Neural crest cell (in vitro differentiated cells): Measurements from ENCODE around the gene RANGAP1. TPM values are rescaled to one million over a fixed set of nuclear protein-coding genes. Genes with fewer than 3 reads are reported as not detected.

Experiments used
- DNase-seq: peaks from one replicate; pipeline ENCODE4 v3.0.0; 2021; ENCODE audit warnings: low read depth, mixed read lengths, low spot score
- H3K27ac Mint-ChIP-seq: one replicate; pipeline ENCODE4 v1.8.0; 2021; ENCODE audit warnings: mild to moderate bottlenecking, mixed read lengths; ENCODE audit not compliant: unreplicated experiment
- H3K27me3 Mint-ChIP-seq: 2 replicates; pipeline ENCODE4 v1.8.0; 2021; ENCODE audit warnings: low read depth, mild to moderate bottlenecking, mixed read lengths
- H3K36me3 Mint-ChIP-seq: 2 replicates; pipeline ENCODE4 v1.8.0; 2021; ENCODE audit warnings: low read depth, mild to moderate bottlenecking, mixed read lengths
- H3K4me1 Mint-ChIP-seq: 2 replicates; pipeline ENCODE4 v1.8.0; 2021; ENCODE audit warnings: mixed read lengths
- H3K4me3 Mint-ChIP-seq: one replicate; pipeline ENCODE4 v1.8.0; 2021; ENCODE audit warnings: mild to moderate bottlenecking, mixed read lengths
- H3K9me3 Mint-ChIP-seq: 2 replicates; pipeline ENCODE4 v1.8.0; 2021; ENCODE audit warnings: mixed read lengths
- total RNA-seq: library from RNA; stranded (reverse); gene quantifications from 2 replicates; pipeline ENCODE4 v1.2.1, GENCODE V29; 2021
- TF ChIP-seq, protein P1 (sequence below): fragments of 200-600 bp; sonication (generic); conservative IDR thresholded peaks from 2 replicates; pipeline ENCODE4 v1.5.0; 2021; ENCODE audit warnings: antibody characterized with exemption, mild to moderate bottlenecking

Gene RANGAP1
- total RNA-seq, 1 donor from 2014 or later, result 121 TPM

DNA sequence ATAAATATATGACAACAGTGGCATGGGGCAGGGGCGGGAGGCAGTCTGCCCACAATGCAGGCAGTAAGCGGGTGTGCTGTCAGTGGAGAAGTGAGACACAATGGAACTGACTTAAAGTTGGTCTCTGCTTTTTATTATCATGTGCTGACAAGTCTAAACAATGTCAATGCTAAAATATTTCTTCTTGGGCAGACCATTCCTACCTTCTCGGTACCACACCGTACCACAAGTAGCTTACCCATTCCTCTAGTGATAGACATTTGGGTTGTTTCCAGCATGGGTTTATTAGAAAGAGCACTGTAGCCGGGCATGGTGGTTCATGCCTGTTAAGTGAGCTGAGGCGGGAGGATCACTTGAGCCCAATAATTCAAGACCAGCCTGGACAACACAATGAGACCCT, 42.6 kb downstream of the RANGAP1 start:
- Mint-ChIP-seq H3K27ac (no peak overlapping the region), H3K27me3 (no peaks in the 10 kb centered on the region), H3K36me3 (peaks cover 4% of the 10 kb centered on the region), H3K9me3 (no peaks in the 10 kb centered on the region), H3K4me1 (peaks cover 9% of the 10 kb centered on the region), H3K4me3 (no peak overlapping the region)
- DNase-seq, result no peak
- TF ChIP-seq, protein P1, sequence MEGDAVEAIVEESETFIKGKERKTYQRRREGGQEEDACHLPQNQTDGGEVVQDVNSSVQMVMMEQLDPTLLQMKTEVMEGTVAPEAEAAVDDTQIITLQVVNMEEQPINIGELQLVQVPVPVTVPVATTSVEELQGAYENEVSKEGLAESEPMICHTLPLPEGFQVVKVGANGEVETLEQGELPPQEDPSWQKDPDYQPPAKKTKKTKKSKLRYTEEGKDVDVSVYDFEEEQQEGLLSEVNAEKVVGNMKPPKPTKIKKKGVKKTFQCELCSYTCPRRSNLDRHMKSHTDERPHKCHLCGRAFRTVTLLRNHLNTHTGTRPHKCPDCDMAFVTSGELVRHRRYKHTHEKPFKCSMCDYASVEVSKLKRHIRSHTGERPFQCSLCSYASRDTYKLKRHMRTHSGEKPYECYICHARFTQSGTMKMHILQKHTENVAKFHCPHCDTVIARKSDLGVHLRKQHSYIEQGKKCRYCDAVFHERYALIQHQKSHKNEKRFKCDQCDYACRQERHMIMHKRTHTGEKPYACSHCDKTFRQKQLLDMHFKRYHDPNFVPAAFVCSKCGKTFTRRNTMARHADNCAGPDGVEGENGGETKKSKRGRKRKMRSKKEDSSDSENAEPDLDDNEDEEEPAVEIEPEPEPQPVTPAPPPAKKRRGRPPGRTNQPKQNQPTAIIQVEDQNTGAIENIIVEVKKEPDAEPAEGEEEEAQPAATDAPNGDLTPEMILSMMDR, result no peak

DNA sequence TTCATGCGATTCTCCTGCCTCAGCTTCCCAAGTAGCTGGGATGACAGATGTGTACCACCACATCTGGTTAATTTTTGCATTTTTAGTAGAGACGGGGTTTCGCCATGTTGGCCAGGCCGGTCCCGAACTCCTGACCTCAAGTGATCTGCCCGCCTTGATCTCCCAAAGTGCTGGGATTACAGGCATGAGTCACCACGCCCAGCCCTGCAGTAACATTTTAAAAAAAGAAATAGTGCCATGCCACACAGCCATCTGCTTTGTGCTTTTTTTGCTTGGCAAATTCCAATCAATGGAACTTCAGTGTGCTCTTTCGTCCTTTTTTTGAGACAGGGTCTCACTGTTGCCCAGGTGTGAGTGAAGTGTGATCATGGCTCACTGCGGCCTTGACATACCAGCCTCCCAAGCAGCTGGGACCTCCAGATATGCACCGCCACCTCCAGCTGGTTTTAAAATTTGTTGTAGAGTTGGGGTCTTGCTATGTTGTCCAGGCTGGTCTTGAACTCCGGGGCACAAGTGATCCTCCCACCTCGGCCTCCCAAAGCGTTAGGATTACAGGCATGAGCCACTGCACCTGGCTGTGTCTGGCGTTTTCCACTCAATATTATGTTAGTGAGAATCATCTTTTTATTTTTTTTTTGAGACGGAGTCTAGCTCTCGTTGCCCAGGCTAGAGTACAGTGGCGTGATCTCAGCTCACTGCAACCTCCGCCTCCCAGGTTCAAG, 43.4 kb downstream of the RANGAP1 start:
- H3K4me1 Mint-ChIP-seq, result peaks cover 9% of the 10 kb centered on the region
- H3K4me3 Mint-ChIP-seq, result no peak overlapping the region
- peaks cover under 1% of the 10 kb centered on the region for H3K36me3 Mint-ChIP-seq
- DNase-seq, result no peak
- no peak overlapping the region for H3K27ac Mint-ChIP-seq
- TF ChIP-seq, protein P1, result no peak
- H3K27me3 Mint-ChIP-seq, result no peaks in the 10 kb centered on the region
- no peaks in the 10 kb centered on the region for H3K9me3 Mint-ChIP-seq

DNA sequence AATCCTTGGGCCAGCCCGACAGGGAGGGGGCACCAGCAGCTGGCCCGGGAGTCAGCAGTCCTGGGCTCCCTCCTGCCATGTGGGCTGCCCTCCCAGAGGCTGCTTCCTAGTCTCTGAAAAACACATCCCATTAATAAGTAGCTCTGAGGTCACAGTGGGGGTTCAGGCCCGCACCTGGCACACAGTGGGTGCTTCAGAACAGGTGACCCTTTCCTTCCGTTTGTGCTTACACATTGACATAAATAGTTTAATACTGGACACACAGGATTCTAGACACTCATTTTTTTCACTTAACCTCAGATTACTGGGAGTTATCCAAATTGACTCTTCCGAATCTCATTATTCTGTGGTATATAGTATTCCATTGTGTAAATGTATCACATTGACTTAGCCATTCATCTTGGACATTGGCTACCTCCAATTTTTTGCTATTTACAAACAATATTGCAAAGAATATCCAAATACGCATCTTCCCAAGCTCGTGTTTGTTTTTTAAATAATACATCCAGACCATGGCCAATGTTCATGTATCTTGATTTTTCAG, 44.8 kb downstream of the RANGAP1 start:
- Mint-ChIP-seq H3K27me3 (no peaks in the 10 kb centered on the region), H3K9me3 (no peaks in the 10 kb centered on the region), H3K27ac (no peak overlapping the region), H3K4me3 (peak overlapping the region; percentile 56), H3K36me3 (no peaks in the 10 kb centered on the region), H3K4me1 (peaks cover 9% of the 10 kb centered on the region)
- TF ChIP-seq, protein P1, result no peak
- no peak for DNase-seq

DNA sequence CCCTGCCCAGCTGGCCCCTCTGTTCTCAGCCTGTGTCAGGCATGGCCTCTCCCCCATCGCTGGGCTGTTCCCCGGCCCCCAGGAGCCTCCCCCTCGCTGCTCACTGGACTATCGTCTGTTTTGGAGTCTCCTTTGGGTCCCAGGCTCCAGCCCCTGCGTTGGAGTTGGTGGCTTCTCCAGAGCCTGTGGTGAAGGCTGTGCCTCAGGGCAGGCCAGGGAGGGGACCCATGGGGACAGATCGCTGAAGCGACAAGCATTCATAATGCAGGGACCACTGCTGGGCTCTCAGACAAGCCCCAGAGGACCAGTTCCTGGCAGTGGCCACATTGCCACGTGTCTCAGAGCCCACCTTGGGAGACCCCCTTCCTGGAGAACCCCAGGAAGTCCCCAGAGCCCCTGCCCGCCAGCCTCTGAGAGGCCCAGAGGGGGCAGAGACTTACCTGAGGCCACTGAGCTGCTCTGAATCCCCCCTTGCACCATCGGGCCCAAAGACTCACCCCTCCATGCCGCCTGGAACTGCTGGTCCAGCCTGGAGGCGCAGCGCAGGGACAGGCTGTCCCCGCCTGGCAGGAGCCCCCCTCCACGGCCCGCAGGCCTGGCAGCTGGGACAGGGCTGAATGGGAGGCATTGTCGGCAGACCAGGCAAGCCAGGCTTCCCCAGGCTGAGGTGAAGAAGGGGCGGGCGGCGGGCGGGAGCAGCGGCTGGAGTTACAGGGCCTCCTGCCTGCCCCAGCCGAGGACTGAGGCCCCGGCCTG, 45.4 kb downstream of the RANGAP1 start, which contains the start of gene CHADL:
Gene CHADL (minus strand): TSS at position 555 of the 756 bp plus-strand sequence. CDS start 50 bp downstream, at position 505.
- H3K27ac Mint-ChIP-seq, result no peak within 1 kb of the TSS
- peak within 1 kb of the TSS; percentile 67 for H3K4me3 Mint-ChIP-seq
- peaks cover 9% of the 10 kb centered on the region for H3K4me1 Mint-ChIP-seq
- TF ChIP-seq, protein P1, result no peak
- no peaks in the 10 kb centered on the region for H3K9me3 Mint-ChIP-seq
- H3K27me3 Mint-ChIP-seq, result no peaks in the 10 kb centered on the region
- peak; percentile 56 for DNase-seq
- no peaks in the 10 kb centered on the region for H3K36me3 Mint-ChIP-seq

GRCh38 chr22:41239443-41240128, 46.4 kb downstream of the RANGAP1 start:
- no peak overlapping the region for H3K27ac Mint-ChIP-seq
- H3K36me3 Mint-ChIP-seq, result no peaks in the 10 kb centered on the region
- no peak overlapping the region for H3K4me3 Mint-ChIP-seq
- DNase-seq, result no peak
- peaks cover 9% of the 10 kb centered on the region for H3K4me1 Mint-ChIP-seq
- H3K27me3 Mint-ChIP-seq, result no peaks in the 10 kb centered on the region
- no peaks in the 10 kb centered on the region for H3K9me3 Mint-ChIP-seq
- TF ChIP-seq, protein P1, result no peak
